A549 (cell line): ENCODE results near the gene PSMB11. TPM values are rescaled to one million over a fixed set of nuclear protein-coding genes. Genes with fewer than 3 reads are reported as not detected.
A peak's percentile ranks its signal among the peaks of the same experiment; 100 is the strongest.

Source experiments
- ATAC-seq, 2 experiments: fragments of 200-7000 bp in 1 of 2; fragments of >200 bp in 1 of 2; cut with Nextera tagmentation in 1 of 2; cut with Tn5 transposase in 1 of 2; 3 replicates each; pipeline versions ENCODE4 v1.8.0 to v1.9.1; 2018 to 2020; ENCODE audit warnings: mild to moderate bottlenecking in 1 of 2, moderate library complexity in 1 of 2
- CTCF ChIA-PET: fragments of 300-600 bp; sonication (Branson Sonifier 250); formaldehyde crosslinking; extraction: SDS; loops from one replicate; lab custom pipeline; 2021; ENCODE audit warnings: antibody characterized with exemption, inconsistent platforms; lab: Yijun Ruan, JAX
- POLR2A ChIA-PET: fragments of 350-600 bp; formaldehyde crosslinking; extraction: SDS; loops from one replicate; lab custom pipeline; 2021; ENCODE audit warnings: antibody characterized with exemption, inconsistent platforms; lab: Yijun Ruan, JAX
- DNase-seq, 2 experiments: peaks; one replicate each; pipeline versions ENCODE4 v3.0.0 to v3.0.0-alpha.2; 2011 to 2016; ENCODE audit warnings: low read depth in 1 of 2, low spot score in 1 of 2
- FAIRE-seq: peaks from 2 replicates; lab custom pipeline; 2011; peaks lifted over from hg19 to GRCh38; lab: Jason Lieb, UNC
- H3K27ac ChIP-seq, 2 experiments: fragments of >200 bp; sonication (Bioruptor Twin); formaldehyde crosslinking; 3 replicates each; pipeline ENCODE4 v1.5.1; 2016 to 2017
- H3K4me1 ChIP-seq: fragments of >200 bp; sonication (Bioruptor Twin); formaldehyde crosslinking; 3 replicates; pipeline ENCODE4 v1.6.1; 2016
- H3K4me2 ChIP-seq: fragments of >200 bp; sonication (Bioruptor Twin); formaldehyde crosslinking; 3 replicates; pipeline ENCODE4 v1.6.1; 2016
- H3K4me3 ChIP-seq: fragments of >200 bp; sonication (Bioruptor Twin); formaldehyde crosslinking; 3 replicates; pipeline ENCODE4 v1.5.1; 2016
- H3K9me3 ChIP-seq: fragments of >200 bp; sonication (Bioruptor Twin); formaldehyde crosslinking; 3 replicates; pipeline ENCODE4 v1.6.1; 2016
- CHD4 ChIP-seq: fragments of 200-600 bp; sonication (generic); IDR thresholded peaks from 2 replicates; pipeline ENCODE4 v1.6.1; 2016; ENCODE audit warnings: antibody characterized with exemption, mild to moderate bottlenecking, borderline replicate concordance
- CTCF ChIP-seq: fragments of >200 bp; sonication (Bioruptor Twin); formaldehyde crosslinking; IDR thresholded peaks from 3 replicates; pipeline ENCODE4 v1.5.1; 2016
- EHMT2 ChIP-seq: fragments of 200-600 bp; sonication (generic); IDR thresholded peaks from 2 replicates; pipeline ENCODE4 v1.6.1; 2016; ENCODE audit warnings: antibody characterized with exemption, low read depth, mild to moderate bottlenecking, moderate library complexity
- FOXS1 ChIP-seq: fragments of 250-450 bp; sonication (Bioruptor Pico); IDR thresholded peaks from 2 replicates; pipeline ENCODE4 v1.5.0; 2020; ENCODE audit warnings: mild to moderate bottlenecking, moderate library complexity
- HDAC2 ChIP-seq: fragments of 200-600 bp; sonication (generic); IDR thresholded peaks from 2 replicates; pipeline ENCODE4 v1.6.1; 2016
- HES2 ChIP-seq: fragments of >200 bp; sonication (Bioruptor Twin); formaldehyde crosslinking; IDR thresholded peaks from 2 replicates; pipeline ENCODE4 v1.6.1; 2016
- HOXA7 ChIP-seq: fragments of 250-450 bp; sonication (Bioruptor Pico); IDR thresholded peaks from 2 replicates; pipeline ENCODE4 v1.5.0; 2020; ENCODE audit warnings: mild to moderate bottlenecking, moderate library complexity
- JUN ChIP-seq, 2 experiments: fragments of >200 bp; sonication (Bioruptor Twin); formaldehyde crosslinking; IDR thresholded peaks; 2 replicates in 1 of 2; 3 replicates in 1 of 2; pipeline ENCODE4 v1.6.1; 2016 to 2017
- MAFK ChIP-seq: fragments of 450-650 bp; IDR thresholded peaks from 2 replicates; pipeline ENCODE4 v1.6.1; 2014; ENCODE audit not compliant: partially characterized antibody
- MYC ChIP-seq: IDR thresholded peaks from 2 replicates; pipeline ENCODE4 v1.6.1; 2012; ENCODE audit warnings: mild to moderate bottlenecking, inconsistent platforms, low read length, improper control_type of control experiment, borderline replicate concordance
- NR3C1 ChIP-seq: fragments of >200 bp; sonication (Bioruptor Twin); formaldehyde crosslinking; IDR thresholded peaks from 3 replicates; pipeline ENCODE4 v1.6.1; 2017
- PBX3 ChIP-seq: IDR thresholded peaks from 2 replicates; pipeline ENCODE4 v1.6.1; 2012
- RAD21 ChIP-seq, 2 experiments: fragments of >200 bp in 1 of 2; sonication (Bioruptor Twin) in 1 of 2; formaldehyde crosslinking in 1 of 2; IDR thresholded peaks in 1 of 2; conservative IDR thresholded peaks in 1 of 2; 2 replicates in 1 of 2; 3 replicates in 1 of 2; pipeline ENCODE4 v1.6.1; 2012 to 2018; ENCODE audit warnings: inconsistent platforms in 1 of 2
- RNF2 ChIP-seq: fragments of 200-600 bp; sonication (generic); IDR thresholded peaks from 2 replicates; pipeline ENCODE4 v1.6.1; 2016; ENCODE audit warnings: low read depth, mild to moderate bottlenecking, antibody characterized with exemption, moderate library complexity, borderline replicate concordance
- TFCP2L1 ChIP-seq: fragments of 250-450 bp; sonication (Bioruptor Pico); IDR thresholded peaks from 2 replicates; pipeline ENCODE4 v1.5.0; 2021; ENCODE audit warnings: mild to moderate bottlenecking
- USF2 ChIP-seq: fragments of 450-650 bp; IDR thresholded peaks from 2 replicates; pipeline ENCODE4 v1.6.1; 2014; ENCODE audit warnings: antibody characterized with exemption
- ZFP36 ChIP-seq: fragments of 450-650 bp; IDR thresholded peaks from 2 replicates; pipeline ENCODE4 v1.6.1; 2014; ENCODE audit warnings: borderline replicate concordance; ENCODE audit not compliant: partially characterized antibody
- WGBS: methylation state at CpG from one replicate; pipeline ENCODE4 v1.1.6; 2017; ENCODE audit errors: missing lambda C conversion rate; 5-methylcytosine and 5-hydroxymethylcytosine counted together
- polyA plus RNA-seq, 4 experiments: library from polyadenylated mRNA; depleted of rRNA in 3 of 4; stranded (reverse); fragments of >200 nt; fragmentation: RNase III in 1 of 4; extraction: RNeasy Plus Mini Kit Qiagen cat#74134 plus additional on column Dnase treatment in 1 of 4; gene quantifications; 2 replicates in 3 of 4; 3 replicates in 1 of 4; pipeline ENCODE4 v1.2.3, GENCODE V29; 2011 to 2017

The PSMB11 gene
- polyA plus RNA-seq, 2 of the 4 experiments (the other 2 are of a cell fraction) = not detected

GRCh38 chr14:23085458-23085857 is 43.4 kb downstream of the PSMB11 start:
- DNase-seq (no peak), FAIRE-seq (no peak), ATAC-seq (no peak)
- Histone ChIP-seq H3K9me3 (no peaks in the 10 kb centered on the region), H3K4me2 (no peak overlapping the region), H3K4me3 (no peak overlapping the region), H3K27ac (no peak overlapping the region), H3K4me1 (peaks cover 4% of the 10 kb centered on the region; the same call in 2 of the 3 replicates)
- whole genome bisulfite sequencing = 94% methylated on average over 3 of the region's 3 CpGs
- TF ChIP-seq JUN (IDR thresholded peaks at IDR 0.05) (no peak), CHD4 (no peak), HOXA7 (CRISPR knock-in tag) (no peak), FOXS1 (CRISPR knock-in tag) (no peak)
- CTCF ChIA-PET = interaction anchor here (0.7 to 4.2 kb wide), 8 partner anchors 9 to 493 kb away, joined by 3 to 29 read pairs (median 7); partner anchors contain the start of gene ACIN1
- POLR2A ChIA-PET = interaction anchor here (1.4 kb wide), 1 partner anchor 10 kb away, joined by 8 read pairs; the partner anchor contains the start of genes ACIN1 and C14orf119

- CTCF ChIA-PET = interaction anchor here (0.6 to 4.2 kb wide), 5 partner anchors 9 to 494 kb away, joined by 3 to 29 read pairs (median 9); partner anchors contain the start of genes ACIN1 and C14orf119
- TF ChIP-seq MYC (no peak), TFCP2L1 (CRISPR knock-in tag) (no peak), FOXS1 (CRISPR knock-in tag) (no peak), EHMT2 (no peak), RNF2 (no peak), ZFP36 (no peak), CHD4 (no peak), HES2 (no peak), CTCF (no peak), HDAC2 (no peak), NR3C1 (no peak), HOXA7 (CRISPR knock-in tag) (no peak), PBX3 (no peak), USF2 (no peak), RAD21 (conservative IDR thresholded peaks at IDR 0.05 in 1 of 2, IDR thresholded peaks at IDR 0.05 in 1 of 2) (no peak)
- ATAC-seq (no peak), DNase-seq (no peak), FAIRE-seq (no peak)
- Histone ChIP-seq H3K4me2 (no peak overlapping the region), H3K27ac (no peak overlapping the region), H3K4me1 (no peaks in the 10 kb centered on the region), H3K4me3 (no peak overlapping the region), H3K9me3 (no peaks in the 10 kb centered on the region)
- 100% methylated on average over 1 of the region's 1 CpG for WGBS
- POLR2A ChIA-PET = no interaction called here
Measured at GRCh38 chr14:23086565-23086964, 44.6 kb downstream of the PSMB11 start.

- ChIA-PET CTCF (interaction anchor here (0.6 to 5.9 kb wide), 15 partner anchors 8 to 160 kb away, joined by 3 to 78 read pairs (median 4); partner anchors contain the start of genes CDH24 and PRMT5), POLR2A (interaction anchor here (1.0 kb wide), 1 partner anchor 82 kb away, joined by 4 read pairs; no protein-coding TSS in a partner anchor)
- no peak for ATAC-seq
- Histone ChIP-seq H3K4me2 (no peak overlapping the region), H3K9me3 (no peaks in the 10 kb centered on the region), H3K27ac (no peak overlapping the region), H3K4me3 (no peak overlapping the region), H3K4me1 (peaks cover 15% of the 10 kb centered on the region; the same call in 2 of the 3 replicates)
- no peak for TF ChIP-seq RNF2
- TF ChIP-seq MAFK = peak; percentile 68
- no peak for DNase-seq
- no peak for FAIRE-seq
- 95% methylated on average over 12 of the region's 12 CpGs for WGBS
Measured at GRCh38 chr14:23089498-23090253, 47.7 kb downstream of the PSMB11 start.
